GM06990 (cell line): ENCODE data around the gene TALDO1.

Experiments
- DNase-seq: peaks from one replicate; pipeline ENCODE4 v3.0.0-alpha.2; 2011; ENCODE audit not compliant: insufficient read length; ENCODE audit errors: extremely low read depth
- H3K27me3 ChIP-seq: replicated peaks from 2 replicates; pipeline ENCODE4 v1.6.0; 2011; ENCODE audit warnings: low read length; ENCODE audit not compliant: control insufficient read depth, insufficient read depth
- H3K36me3 ChIP-seq: 2 replicates; pipeline ENCODE4 v1.5.1; 2011; ENCODE audit warnings: low read length; ENCODE audit not compliant: control insufficient read depth, insufficient read depth
- H3K4me3 ChIP-seq: replicated peaks from 2 replicates; pipeline ENCODE4 v1.5.1; 2011; ENCODE audit warnings: low read depth, mild to moderate bottlenecking, control low read depth, low read length
- TF ChIP-seq, protein P1 (sequence below): IDR thresholded peaks from 2 replicates; pipeline ENCODE4 v1.5.1; 2011; ENCODE audit warnings: low read length, control low read depth, mild to moderate bottlenecking, inconsistent platforms; ENCODE audit not compliant: insufficient read depth, poor library complexity, severe bottlenecking

The TALDO1 gene

GRCh38 chr11:782264-783174 is 35.3 kb downstream of the TALDO1 start:
- TF ChIP-seq, protein P1, sequence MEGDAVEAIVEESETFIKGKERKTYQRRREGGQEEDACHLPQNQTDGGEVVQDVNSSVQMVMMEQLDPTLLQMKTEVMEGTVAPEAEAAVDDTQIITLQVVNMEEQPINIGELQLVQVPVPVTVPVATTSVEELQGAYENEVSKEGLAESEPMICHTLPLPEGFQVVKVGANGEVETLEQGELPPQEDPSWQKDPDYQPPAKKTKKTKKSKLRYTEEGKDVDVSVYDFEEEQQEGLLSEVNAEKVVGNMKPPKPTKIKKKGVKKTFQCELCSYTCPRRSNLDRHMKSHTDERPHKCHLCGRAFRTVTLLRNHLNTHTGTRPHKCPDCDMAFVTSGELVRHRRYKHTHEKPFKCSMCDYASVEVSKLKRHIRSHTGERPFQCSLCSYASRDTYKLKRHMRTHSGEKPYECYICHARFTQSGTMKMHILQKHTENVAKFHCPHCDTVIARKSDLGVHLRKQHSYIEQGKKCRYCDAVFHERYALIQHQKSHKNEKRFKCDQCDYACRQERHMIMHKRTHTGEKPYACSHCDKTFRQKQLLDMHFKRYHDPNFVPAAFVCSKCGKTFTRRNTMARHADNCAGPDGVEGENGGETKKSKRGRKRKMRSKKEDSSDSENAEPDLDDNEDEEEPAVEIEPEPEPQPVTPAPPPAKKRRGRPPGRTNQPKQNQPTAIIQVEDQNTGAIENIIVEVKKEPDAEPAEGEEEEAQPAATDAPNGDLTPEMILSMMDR = no peak
- no peaks in the 10 kb centered on the region for H3K27me3 ChIP-seq
- H3K4me3 ChIP-seq = no peak overlapping the region
- no peak for DNase-seq
- H3K36me3 ChIP-seq = peaks cover 1% of the 10 kb centered on the region

GRCh38 chr11:783581-784015 is 36.3 kb downstream of the TALDO1 start:
- no peak for DNase-seq
- TF ChIP-seq, protein P1 = peak; percentile 46
- Histone ChIP-seq H3K36me3 (peaks cover 1% of the 10 kb centered on the region), H3K4me3 (no peak overlapping the region), H3K27me3 (no peaks in the 10 kb centered on the region)

- Histone ChIP-seq H3K36me3 (peaks cover 2% of the 10 kb centered on the region), H3K27me3 (no peaks in the 10 kb centered on the region), H3K4me3 (no peak overlapping the region)
- TF ChIP-seq, protein P1 = no peak
- DNase-seq = no peak
These were observed 39.2 kb downstream of the TALDO1 start for GRCh38 chr11:786235-787083.

DNA sequence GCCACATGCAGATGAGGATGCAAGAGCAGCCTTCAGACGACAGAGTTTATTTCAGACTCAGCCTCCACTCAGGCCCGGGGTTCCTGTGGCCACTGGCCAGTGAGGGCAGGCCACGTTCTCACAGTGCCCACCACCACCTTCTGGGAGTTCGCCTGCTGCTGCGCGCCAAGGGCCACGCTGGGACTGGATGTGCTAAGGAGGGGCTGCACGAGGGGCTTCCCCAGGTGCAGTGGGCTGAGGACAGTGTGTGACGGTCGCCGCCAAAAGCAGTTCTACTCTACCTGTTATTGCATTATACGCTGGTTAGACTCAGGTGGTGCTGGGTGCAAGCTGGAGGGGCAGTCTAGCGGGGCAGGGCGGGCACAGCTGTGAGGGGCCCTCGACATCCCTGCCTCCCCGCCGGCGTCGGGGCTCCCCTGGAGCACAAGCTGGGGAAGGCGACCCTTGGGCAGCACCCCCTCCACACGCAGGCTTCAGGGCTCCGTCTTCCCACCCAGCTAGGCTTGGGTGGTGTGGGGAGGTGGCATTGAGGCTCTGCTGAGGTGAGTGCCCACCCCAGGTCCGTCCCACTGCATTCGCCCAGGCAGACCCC is 39.9 kb downstream of the TALDO1 start:
- H3K36me3 ChIP-seq = peaks cover 5% of the 10 kb centered on the region
- DNase-seq = no peak
- no peak overlapping the region for H3K4me3 ChIP-seq
- no peaks in the 10 kb centered on the region for H3K27me3 ChIP-seq
- TF ChIP-seq, protein P1 = no peak

GRCh38 chr11:788009-788640 is 40.9 kb downstream of the TALDO1 start:
- TF ChIP-seq, protein P1 = no peak

More at GRCh38 chr11:788009-788640, 40.9 kb downstream of the TALDO1 start:
- Histone ChIP-seq H3K36me3 (peaks cover 6% of the 10 kb centered on the region), H3K27me3 (no peaks in the 10 kb centered on the region), H3K4me3 (no peak overlapping the region)
- DNase-seq = no peak
